HG03378 (cell line): Measurements from ENCODE around the gene IGFBP6.

Experiments used
- ATAC-seq: cut with Tn5 transposase; IDR thresholded peaks from one replicate; pipeline ENCODE4 v1.9.1; 2021; ENCODE audit warnings: mild to moderate bottlenecking, moderate library complexity; ENCODE audit not compliant: unreplicated experiment

The IGFBP6 gene

GRCh38 chr12:53115112-53115890, 17.8 kb downstream of the IGFBP6 start:
- ATAC-seq, result no peak

DNA sequence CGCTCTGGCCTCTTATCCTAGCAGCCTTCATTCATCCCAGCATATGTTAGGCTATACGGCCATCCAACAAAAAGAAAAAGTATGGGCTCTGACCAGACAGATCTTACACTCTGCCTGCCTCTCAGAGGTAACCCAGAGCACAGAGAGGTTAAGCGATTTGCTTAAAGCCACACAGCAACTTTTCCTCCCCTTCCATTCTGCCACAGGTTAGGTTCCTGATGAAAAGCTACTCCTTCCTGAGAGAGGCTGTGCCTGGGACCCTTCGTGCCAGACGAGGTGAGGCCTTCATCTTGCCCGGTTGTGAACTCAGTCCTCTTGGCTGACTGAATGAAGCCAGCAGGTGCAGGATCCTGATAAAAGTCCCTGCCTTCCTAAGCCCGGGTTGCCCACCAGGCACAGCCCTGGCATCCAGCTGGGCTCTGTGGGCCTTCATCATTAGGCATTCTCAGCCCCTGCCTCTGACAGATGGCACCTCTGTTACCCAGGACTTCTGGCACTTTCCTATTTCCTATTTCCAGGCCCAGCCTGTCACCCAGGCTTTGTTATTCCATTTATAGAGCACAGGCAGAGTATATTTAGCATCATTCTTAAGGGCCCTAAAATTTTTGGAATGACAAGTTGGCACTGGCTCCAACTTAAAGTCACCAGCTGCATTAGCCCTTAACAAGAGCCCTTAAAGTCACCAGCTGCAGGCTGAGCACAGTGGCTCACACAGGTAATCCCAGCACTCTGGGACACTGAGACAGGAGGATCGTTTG, 18.6 kb downstream of the IGFBP6 start:
- ATAC-seq, result no peak

DNA sequence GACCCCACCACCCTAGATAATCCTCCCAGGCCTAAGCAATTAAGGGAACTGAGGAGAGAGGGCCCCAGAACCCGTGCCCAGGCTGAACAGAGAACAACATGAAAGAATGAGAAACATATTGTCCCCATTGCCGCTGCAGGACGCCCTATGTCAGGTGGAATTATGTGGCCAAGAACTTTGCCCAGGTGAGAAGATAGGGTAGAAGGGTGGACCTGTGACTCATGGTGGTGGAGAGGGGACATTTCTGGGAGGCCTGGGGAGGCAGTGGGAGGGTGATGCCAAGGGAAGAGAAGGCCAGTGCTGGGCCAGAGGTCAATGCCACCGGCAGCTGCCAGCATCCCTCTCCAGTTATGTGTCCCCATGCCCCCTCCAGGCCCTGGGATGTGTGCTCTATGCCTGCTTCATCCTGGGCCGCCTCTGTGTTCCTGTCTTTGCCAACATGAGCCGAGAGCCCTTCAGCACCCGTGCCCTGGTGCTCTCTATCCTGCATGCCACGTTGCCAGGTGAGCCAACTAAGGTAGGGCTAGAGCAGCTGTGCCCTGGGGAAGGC, 21.4 kb downstream of the IGFBP6 start:
- ATAC-seq, result no peak

- no peak for ATAC-seq
Measured at GRCh38 chr12:53120685-53121525, 23.4 kb downstream of the IGFBP6 start.

DNA sequence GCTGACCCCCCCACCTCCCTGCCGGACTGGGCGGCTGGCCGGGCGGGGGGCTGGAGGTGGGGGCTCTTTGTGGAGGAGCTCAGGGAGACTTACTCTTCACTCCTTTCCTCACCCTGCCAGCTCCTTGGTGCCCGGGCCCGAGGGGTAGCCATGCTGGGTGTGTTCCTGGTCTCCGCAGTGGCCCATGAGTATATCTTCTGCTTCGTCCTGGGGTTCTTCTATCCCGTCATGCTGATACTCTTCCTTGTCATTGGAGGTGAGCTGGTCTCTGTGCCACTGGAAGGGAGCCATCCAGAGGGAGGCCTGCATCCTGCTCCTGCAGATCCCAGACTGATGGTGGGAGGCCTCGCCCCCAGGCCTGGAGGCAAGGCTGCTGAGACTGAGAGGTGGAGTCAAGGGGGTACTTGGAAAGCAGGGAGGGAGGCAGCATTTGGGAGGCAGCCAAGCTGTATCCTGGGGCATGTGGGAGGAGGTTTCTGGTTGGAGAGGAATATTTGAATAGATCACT, 25.5 kb downstream of the IGFBP6 start:
- ATAC-seq, result no peak

GRCh38 chr12:53123578-53124351, 26.3 kb downstream of the IGFBP6 start:
- ATAC-seq, result no peak

DNA sequence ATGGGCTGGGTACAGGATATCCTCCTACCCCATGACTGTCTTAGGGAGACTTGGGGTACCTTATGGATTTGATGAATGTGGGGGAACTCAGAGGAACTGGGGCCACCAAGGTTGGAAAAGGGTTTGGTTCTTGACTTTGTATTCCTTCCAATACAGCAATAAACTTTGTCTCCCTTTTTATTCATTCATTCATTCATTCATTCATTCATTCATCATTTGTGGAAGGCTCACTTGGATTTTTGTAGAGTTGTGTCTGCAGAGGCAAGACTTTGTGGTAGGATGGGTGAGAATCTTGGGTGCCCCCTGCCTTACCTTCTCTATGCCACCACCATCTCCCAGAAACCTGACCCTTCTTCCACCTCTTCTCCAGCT, 26.9 kb downstream of the IGFBP6 start:
- no peak for ATAC-seq

GRCh38 chr12:53127169-53127568, 29.7 kb downstream of the IGFBP6 start:
- no peak for ATAC-seq

GRCh38 chr12:53128780-53129569, 31.5 kb downstream of the IGFBP6 start:
- ATAC-seq, result no peak

DNA sequence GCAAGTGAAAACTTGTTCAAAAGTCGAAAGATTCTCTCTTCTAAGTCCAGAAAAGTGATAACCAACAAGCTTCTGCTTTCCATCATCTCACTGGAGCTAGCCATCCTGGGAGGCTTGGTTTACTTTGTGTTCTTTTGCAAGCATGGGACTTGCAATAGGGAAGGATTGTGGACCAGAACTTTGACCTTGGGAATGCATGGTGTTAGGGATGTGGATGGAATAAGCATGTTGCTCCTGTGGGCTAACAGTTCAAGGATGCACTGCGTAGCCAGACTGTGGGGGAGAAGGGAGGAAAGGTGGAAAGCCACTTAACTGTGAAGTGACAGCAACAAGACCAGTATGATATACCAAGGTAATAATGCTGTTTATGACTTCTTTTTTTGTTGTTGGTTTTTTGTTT, 34.4 kb downstream of the IGFBP6 start:
- no peak for ATAC-seq

DNA sequence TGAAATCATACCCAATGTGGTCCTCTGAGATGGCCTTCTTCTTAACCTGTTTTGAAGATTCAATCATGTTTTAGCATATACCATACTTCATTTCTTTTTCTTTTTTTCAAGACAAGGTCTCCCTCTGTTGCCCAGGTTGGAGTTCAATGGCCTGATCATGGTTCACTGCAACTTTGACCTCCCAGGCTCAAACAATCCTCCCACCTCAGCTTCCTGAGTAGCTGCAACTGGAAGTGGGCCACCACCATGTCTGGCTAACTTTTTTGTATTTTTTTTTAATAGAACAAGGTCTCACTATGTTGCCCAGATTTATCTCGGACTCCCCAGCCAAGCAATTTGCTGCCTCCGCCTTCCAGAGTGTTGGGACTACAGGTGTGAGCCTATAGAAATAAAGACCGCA, 36.3 kb downstream of the IGFBP6 start:
- no peak for ATAC-seq

- ATAC-seq, result no peak
Measured at GRCh38 chr12:53143355-53143754, 45.9 kb downstream of the IGFBP6 start.

- ATAC-seq, result no peak
Measured at GRCh38 chr12:53145383-53146260, 48.2 kb downstream of the IGFBP6 start.

- ATAC-seq, result no peak
Measured at GRCh38 chr12:53147181-53147580, 49.7 kb downstream of the IGFBP6 start.

GRCh38 chr12:53147653-53148052, 50.2 kb downstream of the IGFBP6 start:
- ATAC-seq, result no peak

DNA sequence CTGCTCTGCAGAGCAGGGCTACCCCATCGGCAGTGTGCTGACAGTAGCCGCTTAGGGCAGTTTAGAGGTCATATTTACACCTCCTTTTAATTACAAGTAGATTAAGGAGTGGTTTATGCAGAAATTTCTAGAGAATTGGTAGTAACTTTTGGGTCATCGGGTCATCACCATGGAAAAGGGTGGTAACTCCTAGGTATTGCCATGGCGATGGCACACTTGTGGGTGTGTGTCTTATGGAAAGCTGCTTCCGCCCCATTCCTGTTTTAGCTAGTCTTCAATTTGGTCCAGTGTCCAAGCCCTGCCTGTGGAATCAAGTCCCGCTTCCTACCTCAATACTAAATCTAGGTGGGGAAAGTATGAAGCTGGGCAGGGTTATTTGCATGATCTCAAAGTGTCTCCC, 53.6 kb downstream of the IGFBP6 start:
- no peak for ATAC-seq
